ENCODE results near the gene PGLYRP3. TPM values are rescaled to one million over a fixed set of nuclear protein-coding genes. Genes with fewer than 3 reads are reported as not detected.

The PGLYRP3 gene
- total and polyA plus RNA-seq, 9 of the 15 experiments (the other 6 are each of a cell fraction or from before 2014, with no cell fraction given): not detected

DNA sequence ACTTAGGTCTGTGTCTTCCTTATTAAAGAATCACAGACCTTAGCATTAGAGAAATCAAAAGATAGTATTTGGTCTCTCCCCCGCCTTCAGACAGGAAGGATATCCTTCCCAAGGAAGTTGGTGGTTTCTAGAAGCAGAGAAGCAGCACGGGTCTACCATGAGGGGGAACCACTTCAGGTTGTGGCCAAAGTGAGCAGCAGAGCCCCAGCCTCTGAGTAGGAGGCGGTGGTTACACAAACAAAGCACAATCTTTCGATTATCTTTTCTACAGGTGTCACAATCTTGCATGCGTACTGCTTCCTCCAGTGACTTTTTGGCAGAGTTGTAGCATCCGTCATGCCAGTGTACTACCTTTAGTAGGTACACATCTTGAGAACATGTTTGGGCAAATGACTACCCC, 27.1 kb upstream of the PGLYRP3 start (continued):
- TF ChIP-seq, protein P1, sequence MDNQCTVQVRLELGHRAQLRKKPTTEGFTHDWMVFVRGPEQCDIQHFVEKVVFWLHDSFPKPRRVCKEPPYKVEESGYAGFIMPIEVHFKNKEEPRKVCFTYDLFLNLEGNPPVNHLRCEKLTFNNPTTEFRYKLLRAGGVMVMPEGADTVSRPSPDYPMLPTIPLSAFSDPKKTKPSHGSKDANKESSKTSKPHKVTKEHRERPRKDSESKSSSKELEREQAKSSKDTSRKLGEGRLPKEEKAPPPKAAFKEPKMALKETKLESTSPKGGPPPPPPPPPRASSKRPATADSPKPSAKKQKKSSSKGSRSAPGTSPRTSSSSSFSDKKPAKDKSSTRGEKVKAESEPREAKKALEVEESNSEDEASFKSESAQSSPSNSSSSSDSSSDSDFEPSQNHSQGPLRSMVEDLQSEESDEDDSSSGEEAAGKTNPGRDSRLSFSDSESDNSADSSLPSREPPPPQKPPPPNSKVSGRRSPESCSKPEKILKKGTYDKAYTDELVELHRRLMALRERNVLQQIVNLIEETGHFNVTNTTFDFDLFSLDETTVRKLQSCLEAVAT (IDR thresholded peaks at IDR 0.05): no peak
- TF ChIP-seq ATF2 (CRISPR knock-in tag; IDR thresholded peaks at IDR 0.05) (no peak), ZFP30 (CRISPR knock-in tag; IDR thresholded peaks at IDR 0.05; ENCODE audit: borderline replicate concordance) (no peak), ZC3H11A (IDR thresholded peaks at IDR 0.05; ENCODE audit: low read depth, low read length) (no peak), ARID1B (IDR thresholded peaks at IDR 0.05) (no peak), ZNF586 (CRISPR knock-in tag; conservative IDR thresholded peaks at IDR 0.05) (no peak)

DNA sequence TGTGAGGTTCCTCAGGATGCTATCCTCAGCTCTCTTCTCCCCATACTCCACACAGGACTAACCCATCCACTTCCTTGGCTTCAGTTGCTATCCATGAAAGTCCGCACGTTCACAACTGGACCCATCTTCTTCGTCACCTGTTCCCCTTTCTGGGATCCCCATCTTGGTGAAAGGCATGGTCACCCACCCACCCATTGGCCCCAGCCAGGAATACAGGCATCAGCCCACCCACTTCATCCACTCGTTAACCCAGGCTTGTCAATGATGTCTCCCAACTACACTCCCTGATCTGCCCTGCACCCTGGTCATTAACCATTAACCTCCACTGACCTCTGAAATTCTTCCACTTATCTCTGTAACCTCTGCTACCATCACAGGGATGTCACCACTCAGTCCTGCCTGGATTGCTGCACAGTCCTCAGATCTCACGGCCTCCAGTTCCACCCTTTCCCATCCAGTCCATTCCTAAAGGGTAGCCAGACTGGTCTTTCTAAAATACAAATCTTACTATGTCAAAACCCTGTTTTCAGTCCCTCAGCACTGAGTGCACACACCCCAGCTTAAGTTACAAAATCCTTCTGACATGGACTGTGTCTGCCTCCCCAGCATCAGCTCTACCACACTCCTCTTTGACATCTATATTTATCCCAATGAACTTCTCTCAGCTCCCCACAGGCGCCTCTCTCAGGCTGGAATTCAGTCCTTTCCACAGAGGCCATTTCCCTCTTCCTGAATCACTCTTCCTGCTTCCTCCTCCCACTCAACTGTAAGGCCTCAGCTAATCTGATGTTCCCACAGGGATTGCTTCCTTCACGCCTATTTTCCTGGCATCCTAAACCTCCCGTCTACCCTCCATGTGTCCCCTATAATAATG, 25.5 kb upstream of the PGLYRP3 start:
- peaks cover 2 to 22% of the 10 kb centered on the region in 2 experiments; a peak in 2 of 5 replicates for H3K27me3 ChIP-seq (ENCODE audit: control insufficient read depth in 2 of 2, insufficient read depth in 2 of 2, low read length in 2 of 2)
- ATAC-seq: no peak

More for the DNA sequence above, 25.5 kb upstream of the PGLYRP3 start:
- H3K36me3 ChIP-seq (ENCODE audit: control insufficient read depth, insufficient read depth, low read length): no peaks in the 10 kb centered on the region
- H3K4me3 ChIP-seq: no peak overlapping the region
- H3K9me3 ChIP-seq (replicated peaks; ENCODE audit: control insufficient read depth, insufficient read depth, low read depth, low read length): no peaks in the 10 kb centered on the region
- H2AFZ ChIP-seq (ENCODE audit: low read depth, low read length): no peak overlapping the region
- FAIRE-seq (no peak), DNase-seq (ENCODE audit: extremely low read depth in 1 of 4, low spot score in 3 of 4) (no peak)
- peaks cover 7% of the 10 kb centered on the region for H4K20me1 ChIP-seq (replicated peaks; ENCODE audit: control insufficient read depth, insufficient read depth, low read length)
- ChIA-PET CTCF (ENCODE audit: low intra/inter-chr PET ratio) (no interaction called here), POLR2A (interaction anchor here (0.6 kb wide), 1 partner anchor 135 kb away, joined by 4 read pairs; no protein-coding TSS in a partner anchor)
- no peak overlapping the region for H3K27ac ChIP-seq (ENCODE audit: extremely low read depth, low read depth, low read length)
- BruUV-seq (replicated peaks): no TSS peak
- no peaks in the 10 kb centered on the region for H3K9me1 ChIP-seq (ENCODE audit: control insufficient read depth, insufficient read depth, low read length)
- no peak for TF ChIP-seq TRIM28 (IDR thresholded peaks at IDR 0.05)
- no peak for TF ChIP-seq SLC30A9 (CRISPR knock-in tag; IDR thresholded peaks at IDR 0.05)
- peak; percentile 20; the same call in 1 of the 2 replicates for TF ChIP-seq ESRRA (IDR thresholded peaks at IDR 0.05; ENCODE audit: borderline replicate concordance, low read depth)
- TF ChIP-seq IFI16 (CRISPR knock-in tag; IDR thresholded peaks at IDR 0.05): no peak
- TF ChIP-seq ZNF253 (CRISPR knock-in tag; conservative IDR thresholded peaks at IDR 0.05): no peak
- no peak for TF ChIP-seq E2F6 (IDR thresholded peaks at IDR 0.05; ENCODE audit: borderline replicate concordance in 1 of 2, extremely low read depth in 1 of 2, insufficient read depth in 1 of 2, insufficient read length in 1 of 2, low read depth in 1 of 2, low read length in 1 of 2, poor library complexity in 1 of 2, severe bottlenecking in 1 of 2)
- WGBS (ENCODE audit: insufficient coverage, low coverage, missing lambda C conversion rate): 9% methylated on average over 8 of the region's 8 CpGs
- no peak overlapping the region for H3K9ac ChIP-seq (ENCODE audit: insufficient read depth in 1 of 2, low read depth in 2 of 2, low read length in 2 of 2)
- H3K4me2 ChIP-seq (ENCODE audit: insufficient read depth, low read length): no peak overlapping the region
- intact Hi-C loops (cut with micrococcal nuclease) (no loop called here), in situ Hi-C loops (cut with MboI) (no loop called here)
- no peaks in the 10 kb centered on the region for H3K79me2 ChIP-seq (ENCODE audit: control insufficient read depth, insufficient read depth, low read length)
- peaks cover 13 to 20% of the 10 kb centered on the region in 2 experiments for H3K4me1 ChIP-seq (replicated peaks in 1 of 2; ENCODE audit: control insufficient read depth in 2 of 2, insufficient read depth in 2 of 2, low read length in 2 of 2)

Measured in K562 (cell line).